ENCODE measurements around the gene TLX2.
"Not testable (repeated sequence)": the region's sequence is repeated elsewhere in the genome, so short reads cannot be mapped to it uniquely, and the experiment has no call there.

TLX2 gene

DNA sequence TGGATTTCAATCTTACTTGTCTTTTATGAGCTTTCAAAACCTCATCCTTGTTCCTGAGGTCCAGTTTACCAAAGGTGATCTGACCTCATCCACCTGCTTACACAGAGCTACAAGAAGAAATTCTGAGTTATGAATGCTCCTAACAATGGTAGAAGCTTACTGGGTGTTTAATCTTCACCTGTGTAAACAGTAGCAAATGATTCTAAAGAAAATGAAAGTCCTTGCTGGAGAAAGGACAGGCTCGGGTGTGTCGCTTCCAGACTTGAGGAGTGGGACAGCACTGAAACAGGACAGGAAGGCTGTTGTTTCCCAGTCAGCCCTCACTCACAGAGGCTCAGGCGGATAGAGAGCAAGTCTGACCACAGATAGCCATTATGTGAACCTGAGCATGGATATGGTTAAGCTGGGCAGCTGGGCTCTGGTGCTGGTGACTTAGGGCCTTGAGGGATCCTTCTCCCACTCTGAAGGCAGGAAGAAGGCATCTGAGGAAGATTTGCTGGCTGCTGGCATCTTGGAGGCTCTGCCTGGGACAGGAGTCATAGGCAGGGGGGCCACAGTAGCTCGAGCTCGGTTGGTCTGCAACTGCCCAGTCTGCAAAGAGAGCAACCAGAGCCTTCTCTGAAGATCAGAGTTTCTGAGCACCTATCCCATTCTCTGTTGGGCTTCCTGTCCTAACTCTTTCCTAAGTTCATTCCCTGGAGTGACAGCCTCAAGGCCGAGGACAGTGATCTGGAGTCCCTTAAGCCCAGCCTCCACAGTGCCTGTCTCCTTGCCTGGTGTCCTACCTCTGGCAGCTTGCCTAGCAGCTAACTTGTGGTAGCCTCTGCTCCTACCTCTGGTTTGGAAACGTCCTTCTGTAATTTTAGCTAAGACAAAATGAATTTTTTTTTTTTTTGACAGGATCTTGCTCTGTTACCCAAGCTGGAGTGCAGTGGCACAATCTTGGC is 44.3 kb downstream of the TLX2 start:
- no peak for DNase-seq

DNA sequence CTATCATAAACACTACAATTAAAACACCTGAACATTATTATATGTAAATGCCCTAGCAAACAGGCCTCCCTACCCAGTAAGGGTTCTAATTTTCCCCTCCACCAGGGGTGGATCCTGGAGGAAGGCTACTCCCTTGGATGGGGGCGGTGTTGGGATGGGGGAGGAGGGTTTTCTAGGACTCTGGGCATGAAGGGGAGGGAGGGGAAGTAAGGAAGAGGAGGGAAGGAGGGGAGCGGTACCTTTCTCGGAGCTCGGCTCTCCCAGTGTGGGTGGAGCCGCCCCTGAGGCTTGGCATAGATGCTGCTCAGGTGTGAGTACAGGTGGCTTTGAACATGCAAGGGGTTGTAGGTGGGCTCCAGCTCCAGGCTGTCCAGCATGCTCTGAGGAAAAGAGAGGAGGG is 45.7 kb downstream of the TLX2 start:
- DNase-seq = no peak

GRCh38 chr2:74560591-74560990 is 46.3 kb downstream of the TLX2 start:
- no peak for DNase-seq

DNA sequence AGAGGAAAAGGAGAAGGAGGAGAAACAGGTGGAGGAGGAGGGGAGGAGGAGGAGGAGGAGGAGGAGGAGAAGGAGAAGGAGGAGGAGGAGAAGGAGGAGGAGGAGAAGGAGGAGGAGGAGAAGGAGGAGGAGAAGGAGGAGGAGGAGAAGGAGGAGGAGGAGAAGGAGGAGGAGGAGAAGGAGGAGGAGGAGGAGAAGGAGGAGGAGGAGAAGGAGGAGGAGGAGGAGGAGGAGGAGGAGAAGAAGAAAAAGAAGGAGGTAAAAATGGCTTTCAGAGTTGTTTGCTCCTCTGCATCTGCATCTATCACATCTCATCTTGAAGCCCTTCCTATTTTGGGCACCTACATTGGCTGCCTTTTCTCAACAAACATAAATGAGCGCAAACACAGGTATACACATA is 46.8 kb downstream of the TLX2 start:
- not testable (repeated sequence) for DNase-seq

DNA sequence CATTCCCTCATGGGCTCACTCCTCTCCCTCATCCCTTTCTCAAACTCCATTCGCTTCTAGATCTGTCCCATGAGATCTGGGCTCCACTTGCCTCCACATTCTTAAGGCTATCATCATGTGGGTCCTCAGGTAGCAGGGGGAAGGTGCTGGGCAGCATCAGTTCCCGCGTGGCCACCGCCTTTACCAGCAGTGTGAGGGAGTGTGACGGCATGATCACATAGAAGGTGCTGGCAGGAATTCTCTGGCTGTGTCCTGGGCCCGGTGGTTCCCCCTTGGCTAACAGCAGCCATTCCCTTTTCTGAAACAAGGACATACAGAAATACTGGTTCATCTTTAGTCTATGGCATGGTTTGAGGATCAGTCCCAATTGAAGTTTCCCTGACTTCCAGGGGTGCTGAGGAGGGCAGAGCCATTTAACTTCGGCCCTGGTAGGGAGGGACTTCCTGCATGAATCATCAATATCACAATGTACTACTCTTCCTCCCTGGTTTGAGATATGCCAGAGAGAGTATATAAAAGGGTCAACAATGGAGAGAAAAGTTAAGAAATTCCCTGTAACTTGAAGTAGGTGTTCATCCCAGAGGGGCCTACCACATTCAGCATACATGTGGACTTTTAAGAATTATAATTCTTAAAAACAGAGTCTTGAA is 48.0 kb downstream of the TLX2 start:
- DNase-seq = no peak

DNA sequence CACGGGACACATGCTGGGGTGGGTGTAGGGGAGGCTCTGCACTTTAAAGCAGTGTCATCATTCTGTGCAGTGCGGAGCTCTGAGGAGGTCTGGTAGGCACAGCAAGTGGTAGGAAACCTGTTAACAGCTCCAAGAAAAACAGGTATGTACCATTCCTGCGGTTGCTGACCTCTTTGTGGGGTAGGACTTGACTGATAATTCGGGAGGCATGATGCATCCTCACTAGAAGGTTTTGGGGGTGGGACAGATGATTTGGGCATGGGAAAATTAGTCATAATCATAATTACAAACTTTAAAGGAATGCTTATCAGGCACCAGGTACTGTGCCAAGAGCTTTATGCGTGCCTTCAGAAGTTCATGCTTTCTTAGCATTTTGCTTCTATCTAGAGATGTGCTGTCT is 50.0 kb downstream of the TLX2 start:
- no peak for DNase-seq

DNA sequence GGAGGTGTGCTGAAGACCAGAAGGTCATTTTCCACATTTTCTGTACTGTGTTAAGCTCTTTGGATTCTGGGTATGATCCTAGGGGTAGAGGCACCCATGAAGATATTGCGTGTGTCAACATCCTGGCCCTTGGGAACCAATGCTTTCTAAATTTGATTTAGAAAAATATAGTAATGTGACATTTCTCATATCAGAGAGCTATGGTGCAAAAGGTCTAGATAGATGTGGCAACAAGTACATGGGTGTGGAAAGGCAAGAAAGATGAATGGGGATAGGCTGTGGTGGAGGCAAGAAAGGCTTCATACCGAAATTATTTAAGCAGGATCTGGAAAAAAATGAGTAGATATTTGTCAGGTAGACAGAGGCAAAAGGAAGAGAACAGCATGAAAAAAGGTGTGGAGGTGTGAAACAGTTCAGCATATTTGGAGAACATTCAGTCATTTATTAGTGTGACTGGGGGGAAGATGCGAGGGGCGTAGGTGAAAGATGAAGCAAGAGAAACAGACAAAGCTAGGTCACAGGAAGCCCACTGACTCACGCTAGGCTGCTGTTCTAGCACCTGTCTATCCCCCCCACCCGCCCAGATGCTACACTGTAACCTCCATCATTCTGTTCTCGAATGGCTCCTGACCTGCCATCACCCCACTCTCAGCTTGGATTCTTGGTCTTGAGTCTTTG is 52.0 kb downstream of the TLX2 start:
- no peak for DNase-seq

- DNase-seq = no peak
These were observed 52.5 kb downstream of the TLX2 start for GRCh38 chr2:74566754-74567085.
